SIG-M5 (cell line): Measurements from ENCODE around the gene MRPL53.
"Not testable (repeated sequence)": the region's sequence is repeated elsewhere in the genome, so short reads cannot be mapped to it uniquely, and the experiment has no call there.

Experiments used
- DNase-seq: peaks from one replicate; lab custom pipeline; 2025; lab: John Stamatoyannopoulos, UW

Gene MRPL53

DNA sequence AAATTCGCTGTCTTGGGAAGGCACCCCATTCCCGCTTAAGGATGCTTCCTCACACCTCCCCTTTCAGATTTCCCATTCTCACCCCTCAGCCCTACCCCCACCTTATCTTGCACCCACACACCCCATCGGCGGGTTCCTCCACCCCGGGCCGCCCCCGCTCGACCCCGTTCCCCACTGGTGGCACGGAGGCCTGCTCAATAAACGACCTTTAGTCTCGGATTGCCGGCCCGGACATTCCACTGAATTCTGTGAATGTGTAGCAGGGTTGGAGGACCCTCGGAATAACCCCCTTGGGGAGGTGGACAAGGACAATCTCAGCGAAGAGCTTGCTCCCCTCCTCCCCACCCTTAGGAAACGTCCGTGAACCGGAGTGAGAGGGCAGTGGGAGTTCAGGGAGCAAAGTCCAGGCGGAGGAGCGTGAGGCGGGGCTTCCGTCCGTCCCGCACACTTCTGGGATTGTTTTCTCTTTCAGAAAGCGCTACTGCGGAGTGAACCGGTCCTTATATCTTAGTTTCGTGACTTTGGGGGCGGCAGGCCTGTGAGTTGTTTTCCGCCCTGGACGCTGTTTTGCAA is 29.8 kb upstream of the MRPL53 start:
- DNase-seq, result no peak

DNA sequence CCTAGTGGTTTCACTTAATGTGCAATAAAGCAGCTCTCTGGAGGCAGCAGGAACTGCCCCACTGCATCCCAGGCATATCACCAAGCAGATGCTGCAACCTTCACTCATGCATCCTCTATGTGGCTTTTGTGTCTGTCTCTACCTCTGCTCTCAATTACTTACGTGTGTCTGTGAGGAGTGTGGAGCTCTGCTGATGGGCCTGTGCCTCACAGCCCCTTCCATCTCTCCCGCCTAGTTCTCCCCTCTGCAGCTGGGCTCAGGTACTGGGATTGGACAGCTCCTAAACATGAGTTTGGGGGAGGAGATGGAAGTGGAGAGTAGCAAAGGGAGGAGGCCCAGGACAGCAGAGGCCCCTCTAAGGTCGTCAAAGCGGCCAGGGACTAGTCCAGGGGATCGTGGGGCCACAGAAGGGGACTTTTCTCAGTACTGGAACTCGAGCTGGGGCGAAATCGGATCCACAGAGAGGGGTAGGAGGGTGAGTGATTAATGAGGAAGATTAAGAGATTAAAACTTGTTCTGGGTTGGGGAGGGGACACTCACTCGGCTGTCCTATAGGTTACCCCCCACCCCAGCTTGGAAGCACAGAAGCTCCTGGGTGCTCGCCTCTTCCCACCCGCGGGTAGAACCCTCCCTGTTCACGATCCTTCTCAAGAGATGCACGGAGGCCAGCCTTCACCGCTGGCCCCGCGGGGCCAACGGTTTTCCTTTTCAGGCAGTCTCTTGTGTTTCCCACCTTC is 29.0 kb upstream of the MRPL53 start:
- no peak for DNase-seq

DNA sequence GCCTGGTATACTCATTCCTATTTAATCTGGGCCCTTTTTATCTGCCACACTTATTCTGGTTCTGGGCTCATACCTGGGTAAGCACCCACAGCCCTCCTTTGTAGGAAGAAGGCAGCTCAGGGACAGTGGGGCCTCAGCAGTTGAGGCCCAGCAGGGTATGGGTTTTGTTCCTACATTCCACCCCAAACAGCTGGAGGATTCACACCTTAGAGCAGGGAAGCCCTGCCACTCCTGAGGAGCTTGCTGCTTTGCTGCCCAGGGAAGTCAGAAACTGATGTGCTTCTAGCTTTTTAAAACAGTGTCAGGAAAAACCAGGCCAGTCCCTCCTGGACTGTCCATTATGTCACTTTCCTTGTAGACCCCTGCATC is 28.1 kb upstream of the MRPL53 start:
- DNase-seq, result no peak

- DNase-seq, result no peak
Measured at GRCh38 chr2:74499940-74500577, 27.6 kb upstream of the MRPL53 start.

DNA sequence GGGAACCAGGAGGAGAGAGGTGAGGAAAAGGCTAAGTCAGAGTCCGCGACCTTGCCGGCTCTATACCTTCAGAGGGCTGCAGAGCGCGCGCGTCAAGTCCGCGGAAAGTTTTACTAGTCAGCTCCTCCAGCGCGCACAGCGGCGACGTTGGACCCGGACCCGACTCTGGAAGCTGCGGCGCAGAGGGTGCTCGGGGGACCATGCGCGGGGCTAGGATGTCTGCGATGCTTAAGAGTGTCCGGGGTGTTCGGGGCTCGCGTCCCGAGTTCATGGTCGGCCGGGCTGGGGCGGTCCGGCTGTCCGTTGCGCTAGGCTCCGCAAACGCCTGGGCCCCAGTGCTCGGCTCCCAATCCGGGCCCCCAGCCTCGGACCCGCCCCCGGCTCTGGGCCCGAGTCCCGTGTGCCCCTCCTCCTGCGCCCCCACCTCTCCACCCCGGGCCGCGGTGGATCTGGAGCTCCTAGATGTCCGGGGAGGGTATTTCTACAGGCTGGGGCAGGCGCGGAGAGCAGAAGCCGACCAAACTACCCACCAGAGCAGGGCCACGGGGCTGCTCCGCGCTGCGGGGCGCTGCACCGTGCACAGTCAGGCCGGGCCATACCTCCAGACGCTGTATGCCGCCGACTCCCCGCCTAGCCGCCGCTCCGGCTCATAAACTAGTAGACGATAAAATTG is 26.9 kb upstream of the MRPL53 start, which contains the start of gene LBX2:
LBX2 (minus strand) TSS at position 337 of the 673 bp plus-strand sequence; CDS start at position 271, 66 bp downstream.
- no peak for DNase-seq

DNA sequence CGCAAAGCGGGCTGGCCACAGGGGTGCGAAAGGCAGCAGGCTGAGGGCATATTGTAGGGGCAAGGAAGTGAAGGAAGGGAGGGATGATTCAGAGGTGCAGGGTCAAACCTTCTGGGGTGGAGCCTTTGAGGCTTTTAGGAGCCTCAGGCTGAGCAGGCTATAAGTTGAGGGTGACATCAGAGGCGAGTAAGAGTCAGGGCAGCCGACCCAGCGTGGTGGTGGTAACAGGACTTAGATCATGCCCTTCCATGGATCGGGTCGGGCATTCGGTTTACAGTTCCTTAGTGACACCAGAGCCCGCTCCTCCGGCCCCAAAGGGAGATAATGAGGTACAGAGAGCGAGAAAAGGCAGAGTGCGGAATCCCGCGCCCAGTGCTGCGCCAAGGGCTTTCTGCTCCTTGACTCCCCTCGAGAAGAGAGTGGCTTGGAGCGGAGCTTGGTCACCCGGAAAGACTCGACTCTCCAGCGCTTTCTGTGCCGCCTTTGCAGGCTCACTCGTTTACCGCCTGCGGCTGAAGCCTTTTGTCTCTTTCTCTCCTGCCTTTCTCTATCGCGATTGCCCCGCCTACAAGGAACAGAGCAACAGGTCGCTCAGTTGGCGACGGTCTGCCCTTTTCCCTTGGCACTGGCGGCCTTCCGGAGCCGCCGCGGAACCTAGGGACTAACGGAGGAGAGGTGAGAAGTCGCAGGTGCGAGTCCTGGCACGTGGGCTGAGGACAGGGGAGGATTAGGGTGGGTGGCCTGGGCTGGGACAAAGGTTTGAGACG is 26.2 kb upstream of the MRPL53 start:
- no peak for DNase-seq

GRCh38 chr2:74497777-74498499 is 25.5 kb upstream of the MRPL53 start:
- DNase-seq, result no peak

GRCh38 chr2:74496997-74497776 is 24.7 kb upstream of the MRPL53 start:
- no peak for DNase-seq

GRCh38 chr2:74495440-74495839 is 23.0 kb upstream of the MRPL53 start:
- no peak for DNase-seq

- no peak for DNase-seq
Measured at GRCh38 chr2:74493546-74493945, 21.1 kb upstream of the MRPL53 start.

DNA sequence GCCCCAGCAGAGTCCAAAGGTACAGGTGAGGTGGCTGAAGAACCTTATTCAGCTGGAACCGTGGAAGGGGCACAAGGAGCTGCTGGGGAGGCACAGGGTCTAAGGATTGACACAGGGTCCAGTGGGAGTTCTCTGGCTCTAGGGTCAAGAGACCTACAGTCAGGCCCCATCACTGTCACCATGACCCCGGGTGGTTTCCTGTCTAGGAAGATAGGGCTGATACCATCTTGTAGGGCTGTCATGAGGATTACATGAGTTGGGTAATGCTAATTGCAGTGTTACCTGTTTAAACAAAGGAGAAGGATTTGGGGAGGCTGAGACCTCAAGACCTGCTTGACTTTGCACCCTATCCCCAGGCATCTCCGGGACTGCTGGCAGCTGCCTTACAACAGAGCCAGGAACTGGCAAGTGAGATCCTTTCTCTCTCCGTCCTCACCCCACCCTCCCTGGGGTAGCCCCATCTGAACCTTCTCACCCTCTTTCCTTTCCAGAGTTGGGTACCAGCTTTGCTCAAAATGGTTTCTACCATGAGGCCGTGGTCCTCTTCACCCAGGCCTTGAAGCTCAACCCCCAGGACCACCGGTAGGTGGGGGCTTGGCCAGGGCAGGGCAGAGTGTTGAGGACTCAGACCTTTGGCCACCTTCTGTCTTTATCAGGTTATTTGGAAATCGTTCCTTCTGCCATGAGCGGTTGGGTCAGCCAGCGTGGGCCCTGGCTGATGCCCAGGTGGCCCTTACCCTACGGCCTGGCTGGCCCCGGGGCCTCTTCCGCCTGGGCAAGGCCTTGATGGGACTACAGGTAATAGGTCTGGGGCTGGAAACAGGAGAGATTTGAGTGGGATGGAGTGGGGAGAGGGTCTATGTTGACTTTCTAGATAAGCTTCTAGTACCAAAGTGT is 19.4 kb upstream of the MRPL53 start:
- no peak for DNase-seq

DNA sequence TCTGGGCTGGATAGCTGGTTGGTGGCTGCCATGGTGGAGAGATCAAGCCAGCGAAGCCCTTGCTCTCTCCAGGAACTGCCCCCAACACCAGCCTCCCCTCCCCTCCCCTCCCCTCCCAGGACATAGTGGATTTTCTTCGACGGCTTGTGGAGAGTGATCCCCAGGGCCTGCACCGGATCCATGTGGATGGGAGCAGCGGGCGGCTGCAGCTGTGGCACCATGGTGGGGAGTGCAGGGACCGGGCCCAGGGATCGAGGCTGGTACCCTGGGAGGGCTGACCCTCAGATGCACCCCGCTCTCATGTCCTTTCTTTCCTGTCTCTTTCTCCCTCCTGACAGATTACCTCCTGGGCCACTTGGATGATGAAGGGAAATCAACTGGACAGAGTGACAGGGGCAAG is 17.4 kb upstream of the MRPL53 start:
- DNase-seq, result no peak

DNA sequence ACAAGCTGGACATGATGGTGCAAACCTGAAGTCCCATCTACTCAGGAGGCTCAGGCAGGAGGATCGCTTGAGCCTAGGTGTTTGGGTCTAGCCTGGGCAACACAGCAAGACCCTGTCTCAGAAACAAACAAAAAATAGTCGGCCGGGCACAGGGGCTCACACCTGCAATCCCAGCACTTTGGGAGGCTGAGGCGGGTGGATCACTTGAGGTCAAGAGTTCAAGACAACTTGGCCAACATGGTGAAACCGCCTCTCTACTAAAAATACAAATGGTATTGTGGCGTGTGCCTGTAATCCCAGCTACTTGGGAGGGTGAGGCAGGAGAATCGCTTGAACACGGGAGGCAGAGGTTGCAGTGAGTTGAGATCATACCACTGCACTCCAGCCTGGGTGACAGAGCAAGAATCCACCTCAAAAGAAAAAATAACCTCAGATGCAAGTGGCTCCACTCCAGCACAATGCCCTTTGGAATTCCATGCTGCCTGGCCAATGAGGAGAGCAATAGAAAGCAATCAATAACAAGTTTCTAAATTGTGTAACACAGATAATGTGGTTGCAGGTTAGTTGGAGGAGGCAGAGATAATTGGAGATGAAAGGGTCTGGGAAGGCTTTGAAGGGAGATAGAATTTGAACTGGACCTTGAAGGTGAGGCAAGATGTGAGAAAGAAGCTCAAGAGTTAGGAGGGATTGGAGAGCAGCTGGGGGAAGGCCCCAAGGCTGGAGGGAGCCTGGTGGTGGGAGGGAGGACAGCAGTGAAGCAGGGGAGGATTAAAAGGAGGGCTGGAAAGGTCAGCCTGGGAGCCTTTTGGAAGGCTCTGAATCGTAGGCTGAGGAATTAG is 16.4 kb upstream of the MRPL53 start:
- DNase-seq, result no peak

DNA sequence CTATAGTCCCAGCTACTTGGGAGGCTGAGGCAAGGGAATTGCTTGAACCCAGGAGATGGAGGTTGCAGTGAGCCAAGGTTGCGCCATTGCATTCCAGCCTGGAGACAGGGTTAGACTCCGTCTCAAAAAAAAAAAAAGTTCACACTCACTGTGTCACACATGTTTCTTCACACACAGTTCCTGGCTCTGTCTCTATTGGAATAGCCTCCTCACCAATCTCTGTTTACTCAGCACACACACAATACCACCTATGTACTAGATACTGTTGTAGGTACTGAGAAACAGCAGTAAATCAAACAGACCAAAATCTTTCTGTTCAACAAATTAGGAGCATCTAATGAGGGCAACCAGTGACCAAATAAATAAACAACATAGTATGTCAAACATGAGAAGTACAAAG is 13.7 kb upstream of the MRPL53 start:
- no peak for DNase-seq

- DNase-seq, result not testable (repeated sequence)
Measured at GRCh38 chr2:74483675-74484164, 11.2 kb upstream of the MRPL53 start.

GRCh38 chr2:74482801-74483674 is 10.6 kb upstream of the MRPL53 start, which contains the start of the genes CCDC142 and TTC31:
CCDC142 (minus strand) TSS chr2:74482998; CDS start chr2:74482837, 161 bp downstream.
TTC31 (plus strand) TSS chr2:74483081; CDS start chr2:74483096, 15 bp downstream.
- DNase-seq, result peak; percentile 83
